GM12873 (cell line): ENCODE data around the gene ZNF529.

Source experiments
- CTCF ChIP-seq: IDR thresholded peaks from 2 replicates; pipeline ENCODE4 v1.5.1; 2012; ENCODE audit warnings: low read depth, mild to moderate bottlenecking, moderate library complexity, low read length, control low read depth; ENCODE audit not compliant: insufficient read depth; ENCODE audit errors: missing control alignments

ZNF529 gene

GRCh38 chr19:36574741-36575140 lies 1.6 kb upstream of the ZNF529 start:
- TF ChIP-seq CTCF = no peak

GRCh38 chr19:36573895-36574720 lies 1.0 kb upstream of the ZNF529 start:
- no peak for TF ChIP-seq CTCF

- TF ChIP-seq CTCF = no peak
Observed at GRCh38 chr19:36572593-36573019, 486 bp downstream of the ZNF529 start.

- TF ChIP-seq CTCF = no peak
Observed at GRCh38 chr19:36564391-36564790, 8.7 kb downstream of the ZNF529 start.

GRCh38 chr19:36547001-36547732 lies 25.9 kb downstream of the ZNF529 start:
- TF ChIP-seq CTCF = no peak

GRCh38 chr19:36528921-36529518 lies 44.1 kb downstream of the ZNF529 start:
- TF ChIP-seq CTCF = no peak
